RPMI7951 (cell line): ENCODE results near the gene FITM2. TPM values are rescaled to one million over a fixed set of nuclear protein-coding genes. Genes with fewer than 3 reads are reported as not detected.
"Not testable (repeated sequence)": the region's sequence is repeated elsewhere in the genome, so short reads cannot be mapped to it uniquely, and the experiment has no call there.

Experiments used
- DNase-seq: peaks from one replicate; pipeline ENCODE4 v3.0.0-alpha.2; 2012; ENCODE audit warnings: low read depth
- total RNA-seq: library from RNA; depleted of rRNA; stranded (reverse); fragments of >200 nt; shearing (Covaris generic); gene quantifications from 2 replicates; pipeline ENCODE4 v1.2.3, GENCODE V29; 2014; rRNA removed

FITM2 gene, protein sequence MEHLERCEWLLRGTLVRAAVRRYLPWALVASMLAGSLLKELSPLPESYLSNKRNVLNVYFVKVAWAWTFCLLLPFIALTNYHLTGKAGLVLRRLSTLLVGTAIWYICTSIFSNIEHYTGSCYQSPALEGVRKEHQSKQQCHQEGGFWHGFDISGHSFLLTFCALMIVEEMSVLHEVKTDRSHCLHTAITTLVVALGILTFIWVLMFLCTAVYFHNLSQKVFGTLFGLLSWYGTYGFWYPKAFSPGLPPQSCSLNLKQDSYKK
- total RNA-seq = 9.1 and 14.1 TPM in 2 replicates

DNA sequence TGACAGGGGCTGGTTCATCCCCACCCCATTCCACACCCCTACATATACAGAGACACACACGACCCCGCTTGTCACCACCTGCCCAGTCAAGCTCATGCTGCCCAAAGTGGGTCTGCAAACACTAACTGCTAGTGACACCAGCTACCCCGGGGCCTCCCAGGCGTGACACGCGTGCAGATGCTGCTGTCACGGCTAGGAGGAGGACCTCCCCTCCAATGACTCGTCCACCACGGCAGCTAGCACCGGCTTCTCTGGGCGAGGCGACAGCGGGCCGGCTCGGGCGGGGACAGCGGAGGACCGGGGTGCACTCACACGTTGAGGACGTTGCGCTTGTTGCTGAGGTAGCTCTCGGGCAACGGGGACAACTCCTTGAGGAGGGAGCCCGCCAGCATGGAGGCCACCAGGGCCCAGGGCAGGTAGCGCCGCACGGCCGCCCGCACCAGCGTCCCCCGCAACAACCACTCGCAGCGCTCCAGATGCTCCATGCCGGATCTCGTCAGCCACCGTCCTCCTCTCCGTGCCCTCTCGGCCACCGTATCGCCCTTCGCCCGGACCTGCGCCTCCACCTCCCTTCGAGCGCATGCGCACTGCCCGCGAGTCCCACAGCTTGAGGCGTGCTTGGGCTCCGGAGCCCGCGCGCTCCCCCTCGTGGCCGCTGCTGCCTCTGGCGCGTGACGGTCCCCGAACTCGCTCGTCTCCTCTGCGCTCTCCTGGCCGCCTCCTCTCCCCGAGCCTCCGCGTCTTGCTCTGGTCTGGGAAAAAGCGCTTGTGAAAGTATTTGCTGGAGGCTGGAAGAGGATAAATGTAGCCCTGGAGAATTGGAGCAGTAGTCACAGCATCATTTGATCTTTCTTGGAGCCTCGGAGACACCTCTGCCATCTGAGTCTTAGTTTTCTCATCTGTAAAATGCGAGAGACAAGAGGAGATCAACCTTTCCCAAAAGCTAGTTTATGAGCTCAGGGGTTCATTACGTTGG lies at the start of gene FITM2:
FITM2 (minus strand) TSS at position 539 of the 976 bp plus-strand sequence; CDS start at position 485, 54 bp downstream.
- peak; percentile 98 for DNase-seq

DNA sequence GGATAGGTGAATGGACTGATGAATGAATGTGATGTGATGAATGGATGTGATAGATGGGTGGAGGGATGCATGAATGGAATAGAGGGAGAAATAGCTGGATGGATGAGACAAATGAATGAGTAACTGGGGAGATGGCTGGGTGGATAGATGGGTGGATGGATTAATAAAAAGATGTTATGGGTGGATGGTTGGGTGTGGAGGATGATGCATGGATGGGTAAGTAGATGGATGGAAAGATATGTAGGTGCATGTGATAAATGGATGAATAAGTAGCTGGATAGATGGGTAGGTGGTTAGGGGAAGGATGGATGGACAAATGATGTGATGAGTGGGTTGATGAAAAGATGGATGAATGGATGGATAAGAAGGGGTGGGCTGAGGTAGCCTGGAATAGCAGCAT lies 49.2 kb upstream of the FITM2 start:
- no peak for DNase-seq

DNA sequence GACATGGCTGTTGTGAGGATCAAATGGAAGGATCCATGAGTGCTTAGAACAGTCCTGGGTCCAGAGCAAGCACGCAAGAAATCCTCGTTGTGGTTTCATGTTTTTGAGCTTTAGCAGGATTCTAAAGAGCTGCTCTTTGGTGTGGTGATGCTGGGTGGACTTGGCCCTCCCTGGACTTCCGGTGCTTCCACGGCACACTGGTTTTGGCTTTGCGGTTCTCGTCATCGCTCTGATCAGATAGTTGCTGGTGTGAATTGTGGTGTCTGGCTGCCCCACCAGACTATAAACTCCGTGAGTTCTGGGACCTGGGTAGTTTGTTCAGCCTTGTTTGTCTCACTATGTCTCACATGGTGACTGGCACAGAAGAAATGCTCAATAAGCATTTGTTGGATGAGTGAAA lies 47.8 kb upstream of the FITM2 start:
- DNase-seq = peak; percentile 7

DNA sequence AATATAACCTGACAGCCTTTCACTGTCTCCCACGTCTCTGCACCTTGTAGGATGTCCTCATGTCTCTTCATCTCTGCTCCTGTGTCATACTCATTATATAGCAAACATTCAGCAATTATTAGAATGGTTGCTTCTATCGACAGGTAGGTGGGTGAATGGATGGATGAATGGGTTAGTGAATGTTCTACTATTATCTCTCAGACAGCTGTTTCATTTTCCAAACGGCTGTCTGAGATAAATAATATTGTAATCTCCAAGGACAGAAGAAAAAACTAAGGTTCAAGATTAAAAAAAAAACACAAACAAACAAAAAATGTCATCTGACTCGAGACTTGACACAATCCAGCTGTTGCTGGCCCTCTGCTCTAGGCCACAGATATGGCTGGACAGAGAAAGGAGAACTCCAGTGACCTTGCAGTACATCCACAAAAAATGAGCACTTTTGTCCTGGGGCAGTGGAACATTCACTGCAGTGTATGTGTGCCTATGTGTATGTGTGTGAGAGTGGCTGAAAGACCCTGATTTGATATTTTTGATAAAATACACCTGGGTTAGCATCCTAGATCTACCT lies 46.6 kb upstream of the FITM2 start:
- no peak for DNase-seq

- DNase-seq = no peak
These were observed 46.0 kb upstream of the FITM2 start for GRCh38 chr20:44357020-44357419.

DNA sequence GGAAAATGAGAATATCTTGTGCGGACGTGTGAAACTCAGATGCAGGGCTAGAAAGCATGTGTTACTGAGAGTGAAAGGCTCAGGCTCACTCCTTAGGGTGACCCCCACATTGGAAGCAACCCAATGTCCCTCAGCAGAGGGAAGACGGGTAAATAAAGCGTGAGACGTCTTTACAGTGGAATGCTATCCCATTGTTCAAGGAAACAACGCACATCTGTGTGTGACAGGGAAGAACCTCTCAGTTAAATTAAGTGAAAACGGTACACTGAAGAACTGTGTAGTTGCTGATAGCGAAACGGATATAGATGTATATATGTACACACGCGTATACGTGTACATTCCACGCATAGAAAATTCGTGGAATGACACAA lies 45.3 kb upstream of the FITM2 start:
- no peak for DNase-seq

DNA sequence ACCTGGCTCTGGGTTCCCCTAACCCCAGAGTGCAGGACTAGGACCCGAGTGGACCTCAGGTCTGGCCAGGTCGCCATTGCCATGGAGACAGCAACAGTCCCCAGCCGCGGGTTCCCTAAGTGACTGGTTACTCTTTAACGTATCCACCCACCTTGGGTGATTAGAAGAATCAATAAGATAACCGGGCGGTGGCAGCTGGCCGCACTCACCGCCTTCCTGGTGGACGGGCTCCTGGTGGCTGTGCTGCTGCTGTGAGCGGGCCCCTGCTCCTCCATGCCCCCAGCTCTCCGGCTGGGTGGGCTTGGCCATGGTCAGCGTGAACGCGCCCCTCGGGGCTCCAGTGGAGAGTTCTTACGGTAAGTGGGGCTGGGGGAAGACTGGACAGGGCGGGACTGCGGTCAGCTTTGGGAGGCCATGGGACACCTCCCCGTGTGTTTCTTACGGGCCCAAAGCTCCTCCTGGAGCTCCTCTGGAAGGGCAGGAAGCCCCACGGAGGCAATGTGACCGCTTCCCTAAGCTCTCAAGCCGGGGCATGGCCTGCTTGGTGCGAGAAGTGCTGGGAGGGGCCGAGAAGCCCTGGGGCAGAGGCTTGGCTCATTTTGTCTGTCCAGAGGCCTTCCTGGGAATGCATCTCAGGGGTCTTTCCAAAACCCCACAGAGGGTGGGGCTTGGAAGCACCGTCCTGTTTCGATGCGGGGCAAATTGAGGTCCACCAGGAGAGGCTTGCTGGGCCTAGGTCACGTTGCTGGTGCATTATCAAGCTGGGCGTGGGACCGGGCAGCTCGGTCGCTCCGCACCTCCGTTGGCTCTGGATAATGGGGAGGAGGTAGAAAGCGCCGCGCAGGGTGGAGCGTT lies 44.7 kb upstream of the FITM2 start, which contains the start of gene HNF4A:
HNF4A (plus strand) TSS at position 202 of the 855 bp plus-strand sequence; CDS start at position 308, 106 bp downstream.
- DNase-seq = no peak

- no peak for DNase-seq
These were observed 44.0 kb upstream of the FITM2 start for GRCh38 chr20:44354979-44355497.

DNA sequence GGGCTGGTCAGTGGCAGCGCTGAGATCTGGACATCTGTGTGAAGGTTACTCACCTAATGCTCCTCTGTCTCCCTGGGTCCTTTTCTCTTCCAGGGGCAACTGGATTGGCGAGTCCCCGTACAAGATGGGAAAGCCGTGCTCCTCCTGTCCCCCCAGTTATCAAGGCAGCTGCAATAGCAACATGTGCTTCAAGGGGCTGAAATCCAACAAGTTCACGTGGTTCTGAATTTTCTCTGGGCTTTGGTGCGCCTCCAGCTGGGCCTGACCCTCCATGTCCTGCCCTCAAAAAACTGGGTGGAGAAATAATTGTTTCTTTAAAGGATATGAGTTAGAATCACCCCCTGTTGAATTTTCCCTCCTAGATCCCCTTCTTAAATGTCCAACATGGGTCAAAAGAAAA lies 39.6 kb upstream of the FITM2 start:
- no peak for DNase-seq

GRCh38 chr20:44349349-44349748 lies 38.3 kb upstream of the FITM2 start:
- no peak for DNase-seq

DNA sequence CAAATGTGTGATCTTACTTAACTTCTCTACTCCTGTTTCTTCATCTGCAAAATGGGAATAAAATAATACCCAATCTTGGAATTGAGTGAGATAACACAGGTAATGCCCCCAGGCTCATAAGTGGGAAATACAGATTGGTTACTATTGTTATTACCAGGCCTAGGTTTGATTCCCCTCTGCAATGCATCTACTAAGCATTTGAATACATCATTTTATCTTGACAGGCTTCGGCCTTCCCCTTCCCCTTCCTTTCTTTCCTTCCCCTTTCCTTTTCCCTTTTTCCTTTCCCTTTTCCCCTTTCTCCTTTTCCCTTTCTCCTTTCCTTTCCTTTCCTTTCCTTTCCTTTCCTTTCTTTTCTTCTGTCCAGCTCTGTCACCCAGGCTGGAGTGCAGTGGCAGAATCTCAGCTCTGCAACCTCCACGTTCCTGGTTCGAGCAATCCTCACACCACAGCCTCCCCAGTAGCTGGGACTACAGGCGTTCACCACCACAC lies 37.2 kb upstream of the FITM2 start:
- DNase-seq = no peak

GRCh38 chr20:44345941-44346340 lies 34.9 kb upstream of the FITM2 start:
- not testable (repeated sequence) for DNase-seq

DNA sequence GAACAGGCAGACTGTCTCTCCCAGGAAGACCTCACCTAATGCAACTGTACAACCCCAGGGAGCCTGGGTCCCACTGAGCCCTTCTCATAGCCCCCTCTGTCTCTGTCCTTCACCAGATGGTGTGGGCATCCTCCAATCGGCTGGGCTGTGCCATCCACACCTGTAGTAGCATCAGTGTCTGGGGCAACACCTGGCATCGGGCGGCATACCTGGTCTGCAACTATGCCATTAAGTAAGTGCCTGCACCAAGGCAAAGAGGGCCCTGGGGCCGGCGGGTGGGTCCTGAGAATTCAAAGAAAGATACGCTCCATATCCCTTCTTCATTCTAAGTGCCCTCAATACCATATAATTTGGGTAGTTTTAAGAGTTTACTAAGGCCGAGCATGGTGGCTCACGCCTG lies 34.1 kb upstream of the FITM2 start:
- DNase-seq = no peak

- no peak for DNase-seq
These were observed 33.7 kb upstream of the FITM2 start for GRCh38 chr20:44344723-44345122.

GRCh38 chr20:44343162-44343675 lies 32.2 kb upstream of the FITM2 start:
- DNase-seq = no peak

DNA sequence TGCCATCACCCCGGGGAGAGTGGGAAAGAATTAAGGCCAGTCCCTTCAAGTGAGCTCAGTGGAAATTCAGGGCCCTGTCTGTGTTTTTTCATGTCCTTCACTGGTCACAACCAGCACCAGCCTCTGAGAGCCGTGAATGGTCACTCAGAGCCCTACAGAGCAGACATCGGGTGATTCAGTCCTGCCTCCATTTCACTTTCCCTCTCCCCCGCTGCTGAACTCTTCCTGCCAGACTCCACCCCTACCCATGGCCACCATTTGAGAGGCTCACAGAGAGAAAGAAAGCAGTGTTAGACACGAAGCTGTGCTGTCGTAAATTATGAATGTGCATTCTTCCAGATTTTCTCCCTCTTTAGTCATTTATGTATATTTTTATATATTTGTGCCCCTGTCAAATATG lies 31.2 kb upstream of the FITM2 start:
- peak; percentile 50 for DNase-seq

DNA sequence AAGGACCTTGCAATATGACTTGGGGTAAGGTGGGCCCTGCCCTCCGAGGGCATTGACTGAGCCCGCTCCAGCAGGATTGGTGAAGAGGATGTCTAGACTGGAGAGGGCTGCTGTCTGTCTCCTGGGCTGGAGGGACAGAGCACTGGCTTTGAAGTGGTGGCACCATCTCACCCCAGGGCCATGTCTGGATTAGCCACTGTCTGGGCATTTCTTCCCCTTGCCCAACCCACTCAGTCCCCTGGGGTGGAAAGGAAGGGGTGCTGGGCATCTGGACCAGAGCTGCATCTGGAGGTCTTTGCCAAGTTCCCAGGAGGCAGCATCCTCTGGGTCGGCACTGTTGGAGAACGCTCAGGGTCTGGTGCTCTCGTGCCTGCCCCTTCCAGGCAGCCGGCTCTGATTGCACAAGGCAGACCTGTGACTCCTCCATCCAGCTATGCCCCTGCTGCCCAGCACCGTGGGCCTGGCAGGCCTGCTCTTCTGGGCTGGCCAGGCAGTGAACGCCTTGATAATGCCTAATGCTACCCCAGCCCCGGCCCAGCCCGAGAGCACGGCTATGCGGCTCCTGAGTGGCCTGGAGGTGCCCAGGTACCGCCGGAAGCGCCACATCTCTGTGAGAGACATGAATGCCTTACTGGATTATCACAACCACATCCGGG lies 25.9 kb upstream of the FITM2 start, which contains the start of gene R3HDML:
R3HDML (plus strand) TSS at position 319 of the 656 bp plus-strand sequence; CDS start at position 434, 115 bp downstream.
- no peak for DNase-seq

DNA sequence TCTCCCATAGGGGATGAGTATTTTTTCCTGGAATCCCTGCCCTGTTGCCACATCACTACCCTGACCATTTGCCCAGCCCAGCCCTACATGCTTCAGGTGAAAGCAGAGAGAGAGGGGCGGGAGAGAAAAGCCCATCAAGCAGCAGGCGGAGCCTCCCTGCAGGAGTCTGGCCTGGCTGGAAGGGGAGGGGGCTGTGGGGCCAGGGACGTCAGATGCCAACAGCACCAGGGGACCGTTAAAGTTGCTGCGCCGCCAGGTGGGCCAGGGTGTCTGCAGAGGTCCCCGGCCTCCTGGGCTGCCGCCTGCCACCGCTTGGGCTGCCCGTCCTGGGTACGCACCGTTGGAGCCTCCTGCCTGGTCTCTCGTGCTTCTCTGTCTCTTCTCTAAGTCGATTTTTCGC lies 25.1 kb upstream of the FITM2 start:
- DNase-seq = no peak

DNA sequence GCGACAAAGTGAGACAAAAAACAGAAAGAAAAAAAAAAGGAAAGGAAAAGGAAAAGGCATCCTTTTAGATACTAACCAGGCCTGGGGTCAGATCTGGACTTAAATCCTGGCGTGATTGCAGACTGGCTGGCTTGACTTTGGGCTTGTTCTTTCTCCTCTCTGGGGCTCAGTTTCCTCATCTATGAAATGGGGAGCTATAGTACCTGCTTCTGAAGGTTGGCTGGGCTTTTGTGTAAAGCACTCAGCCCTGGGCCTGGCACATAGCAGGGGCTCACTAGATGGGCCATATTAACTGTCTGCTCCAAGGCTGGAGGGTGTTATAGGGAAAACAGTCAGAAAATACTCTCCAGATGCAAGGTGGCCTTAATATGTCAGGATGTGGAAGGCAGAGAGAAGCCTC lies 24.7 kb upstream of the FITM2 start:
- no peak for DNase-seq

- DNase-seq = no peak
These were observed 23.7 kb upstream of the FITM2 start for GRCh38 chr20:44334709-44335108.
